MM.1S (cell line): ENCODE results near the gene PRKCE.

Experiments used
- DNase-seq: peaks from one replicate; pipeline ENCODE4 v3.0.0-alpha.2; 2015
- H2AFZ ChIP-seq: fragments of 300-600 bp; sonication (generic); 2 replicates; pipeline ENCODE4 v1.6.0; 2016; ENCODE audit warnings: antibody characterized with exemption, low read length
- H3F3A ChIP-seq: fragments of 300-600 bp; sonication (generic); 2 replicates; pipeline ENCODE4 v1.6.1; 2016; ENCODE audit warnings: mild to moderate bottlenecking, antibody characterized with exemption, low read length, moderate library complexity, mixed read lengths; ENCODE audit not compliant: insufficient read depth
- H3K27ac ChIP-seq: fragments of 300-600 bp; sonication (generic); 2 replicates; pipeline ENCODE4 v1.5.1; 2016; ENCODE audit warnings: mild to moderate bottlenecking, low read length
- H3K27me3 ChIP-seq: fragments of 300-600 bp; sonication (generic); replicated peaks from 2 replicates; pipeline ENCODE4 v1.6.0; 2016; ENCODE audit warnings: low read length; ENCODE audit not compliant: insufficient read depth
- H3K36me3 ChIP-seq: fragments of 300-600 bp; sonication (generic); replicated peaks from 2 replicates; pipeline ENCODE4 v1.6.1; 2016; ENCODE audit warnings: mild to moderate bottlenecking, low read length, mixed read lengths; ENCODE audit not compliant: insufficient read depth
- H3K4me1 ChIP-seq: fragments of 300-600 bp; sonication (generic); 2 replicates; pipeline ENCODE4 v1.6.1; 2016; ENCODE audit warnings: low read length, mixed read lengths
- H3K4me2 ChIP-seq: fragments of 300-600 bp; sonication (generic); 2 replicates; pipeline ENCODE4 v1.6.0; 2016; ENCODE audit warnings: low read depth, low read length
- H3K4me3 ChIP-seq: fragments of 300-600 bp; sonication (generic); 2 replicates; pipeline ENCODE4 v1.5.1; 2016; ENCODE audit warnings: low read length, mixed read lengths
- H3K79me2 ChIP-seq: fragments of 300-600 bp; sonication (generic); 2 replicates; pipeline ENCODE4 v1.6.1; 2016; ENCODE audit warnings: mixed run types, low read length, mixed read lengths
- H3K9ac ChIP-seq: fragments of 300-600 bp; sonication (generic); 2 replicates; pipeline ENCODE4 v1.6.1; 2016; ENCODE audit warnings: low read length, mixed read lengths
- H3K9me2 ChIP-seq: fragments of 300-600 bp; sonication (generic); replicated peaks from 2 replicates; pipeline ENCODE4 v1.6.1; 2016; ENCODE audit warnings: mild to moderate bottlenecking, low read length, mixed read lengths; ENCODE audit not compliant: insufficient read depth
- H3K9me3 ChIP-seq: fragments of 300-600 bp; sonication (generic); replicated peaks from 2 replicates; pipeline ENCODE4 v1.6.1; 2016; ENCODE audit warnings: mild to moderate bottlenecking, low read length, mixed read lengths; ENCODE audit not compliant: insufficient read depth
- H4K20me1 ChIP-seq: fragments of 300-600 bp; sonication (generic); 2 replicates; pipeline ENCODE4 v1.6.1; 2016; ENCODE audit warnings: mild to moderate bottlenecking, low read length, moderate library complexity, mixed read lengths; ENCODE audit not compliant: insufficient read depth
- CTCF ChIP-seq: fragments of 300-600 bp; sonication (generic); IDR thresholded peaks from 2 replicates; pipeline ENCODE4 v1.5.1; 2016; ENCODE audit warnings: antibody characterized with exemption, low read length, mixed read lengths
- EZH2 ChIP-seq: fragments of 300-600 bp; sonication (generic); optimal IDR thresholded peaks from 2 replicates; pipeline ENCODE3; 2017; ENCODE audit warnings: low read depth, mild to moderate bottlenecking, antibody characterized with exemption, low read length, mixed read lengths
- EZH2phosphoT487 ChIP-seq: fragments of 300-600 bp; sonication (generic); IDR thresholded peaks from 2 replicates; pipeline ENCODE4 v1.6.1; 2018; ENCODE audit warnings: antibody characterized with exemption, low read length

The PRKCE gene

GRCh38 chr2:45683292-45683691 is 31.8 kb downstream of the PRKCE start:
- Histone ChIP-seq H3F3A (peaks cover 4% of the 10 kb centered on the region; the same call in 1 of the 2 replicates), H3K27me3 (no peaks in the 10 kb centered on the region), H3K4me2 (no peak overlapping the region), H3K79me2 (peaks cover 20% of the 10 kb centered on the region; the same call in 1 of the 2 replicates), H4K20me1 (no peaks in the 10 kb centered on the region), H3K9me3 (no peaks in the 10 kb centered on the region), H2AFZ (no peak overlapping the region), H3K36me3 (no peaks in the 10 kb centered on the region), H3K9me2 (no peaks in the 10 kb centered on the region; the same call in 1 of the 2 replicates), H3K27ac (no peak overlapping the region), H3K9ac (no peak overlapping the region), H3K4me3 (no peak overlapping the region), H3K4me1 (peaks cover 11% of the 10 kb centered on the region)
- TF ChIP-seq EZH2phosphoT487 (no peak), CTCF (no peak), EZH2 (no peak)
- DNase-seq = no peak

- Histone ChIP-seq H3K9me2 (no peaks in the 10 kb centered on the region; the same call in 1 of the 2 replicates), H3K27ac (no peak overlapping the region), H2AFZ (no peak overlapping the region), H3K79me2 (peaks cover 17% of the 10 kb centered on the region; the same call in 1 of the 2 replicates), H4K20me1 (no peaks in the 10 kb centered on the region), H3K27me3 (no peaks in the 10 kb centered on the region), H3K36me3 (no peaks in the 10 kb centered on the region), H3K4me2 (no peak overlapping the region), H3K9ac (no peak overlapping the region), H3F3A (peaks cover 4% of the 10 kb centered on the region; the same call in 1 of the 2 replicates), H3K4me3 (no peak overlapping the region), H3K4me1 (peaks cover 12% of the 10 kb centered on the region), H3K9me3 (no peaks in the 10 kb centered on the region)
- TF ChIP-seq CTCF (no peak), EZH2 (no peak), EZH2phosphoT487 (no peak)
- no peak for DNase-seq
Observed at GRCh38 chr2:45684756-45685155, 33.3 kb downstream of the PRKCE start.

GRCh38 chr2:45685260-45685659 is 33.8 kb downstream of the PRKCE start:
- Histone ChIP-seq H3K27ac (no peak overlapping the region), H3K27me3 (no peaks in the 10 kb centered on the region), H3K9me3 (no peaks in the 10 kb centered on the region), H4K20me1 (no peaks in the 10 kb centered on the region), H3F3A (peaks cover 4% of the 10 kb centered on the region; the same call in 1 of the 2 replicates), H3K4me3 (no peak overlapping the region), H3K79me2 (peaks cover 17% of the 10 kb centered on the region; the same call in 1 of the 2 replicates), H3K9me2 (no peaks in the 10 kb centered on the region; the same call in 1 of the 2 replicates), H3K4me2 (no peak overlapping the region), H3K9ac (no peak overlapping the region), H3K36me3 (no peaks in the 10 kb centered on the region), H2AFZ (no peak overlapping the region), H3K4me1 (peaks cover 17% of the 10 kb centered on the region)
- no peak for DNase-seq
- TF ChIP-seq CTCF = no peak
- TF ChIP-seq EZH2 = no peak
- no peak for TF ChIP-seq EZH2phosphoT487
